Suppressor macrophage treated with lipopolysaccharide for 4 hours (primary cell): ENCODE measurements around the gene NUMB.
"Not testable (repeated sequence)": the region's sequence is repeated elsewhere in the genome, so short reads cannot be mapped to it uniquely, and the experiment has no call there.

Source experiments
- DNase-seq: peaks from one replicate; pipeline ENCODE4 v3.0.0-alpha.2; 2020

The NUMB gene

DNA sequence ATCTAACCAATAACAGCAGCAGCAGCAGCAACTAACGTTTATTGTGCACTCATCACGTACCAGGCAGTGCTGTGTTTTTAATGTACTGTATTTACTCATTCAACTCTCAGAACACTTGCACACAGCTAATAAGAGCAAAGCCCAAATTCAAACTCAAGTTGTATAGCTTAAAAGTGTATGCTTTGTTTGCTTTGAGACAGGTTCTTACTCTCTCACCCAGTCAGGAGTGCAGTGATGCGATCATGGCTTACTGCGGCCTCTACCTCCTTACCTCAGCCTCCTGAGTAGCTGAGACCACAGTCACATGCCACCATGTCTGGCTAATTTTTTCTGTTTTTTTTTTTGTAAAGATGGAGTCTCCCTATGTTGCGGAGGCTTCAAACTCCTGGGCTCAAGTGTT, 115.7 kb downstream of the NUMB start:
- no peak for DNase-seq

DNA sequence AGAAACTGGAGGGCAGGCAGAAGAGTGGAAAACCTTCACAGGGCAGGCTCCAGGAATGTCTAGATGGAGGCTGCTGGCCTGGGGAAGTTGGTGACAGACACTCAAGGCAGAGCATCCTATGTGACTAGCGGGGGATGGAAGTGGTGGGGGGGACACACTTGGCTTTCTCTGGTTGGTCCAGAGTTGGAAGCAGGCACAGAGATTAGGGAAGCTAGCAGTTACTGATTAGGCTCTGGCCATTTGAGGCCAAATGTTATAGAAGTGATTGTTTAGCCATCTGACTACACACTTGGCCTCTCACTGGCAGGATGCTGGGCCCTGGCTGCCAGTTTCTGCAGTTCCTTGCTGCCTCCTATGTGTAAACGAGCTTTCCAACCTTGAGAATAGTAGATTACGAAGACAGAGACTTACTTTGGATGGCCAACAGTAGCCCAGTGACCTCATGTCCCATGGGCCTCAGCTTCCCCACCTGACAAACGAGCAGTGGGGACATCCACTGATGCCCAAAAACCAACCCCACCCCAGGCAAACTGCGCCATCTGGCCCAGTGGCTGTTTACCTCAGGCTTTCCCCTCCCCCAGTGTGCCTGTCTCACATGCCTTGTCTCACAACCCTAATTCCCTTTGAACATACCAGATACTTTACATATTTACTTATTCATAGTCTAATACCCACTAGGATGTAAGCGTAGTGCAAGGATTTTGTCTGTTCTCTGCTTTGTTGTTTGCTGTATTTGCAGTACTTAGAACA, 118.3 kb downstream of the NUMB start:
- no peak for DNase-seq

DNA sequence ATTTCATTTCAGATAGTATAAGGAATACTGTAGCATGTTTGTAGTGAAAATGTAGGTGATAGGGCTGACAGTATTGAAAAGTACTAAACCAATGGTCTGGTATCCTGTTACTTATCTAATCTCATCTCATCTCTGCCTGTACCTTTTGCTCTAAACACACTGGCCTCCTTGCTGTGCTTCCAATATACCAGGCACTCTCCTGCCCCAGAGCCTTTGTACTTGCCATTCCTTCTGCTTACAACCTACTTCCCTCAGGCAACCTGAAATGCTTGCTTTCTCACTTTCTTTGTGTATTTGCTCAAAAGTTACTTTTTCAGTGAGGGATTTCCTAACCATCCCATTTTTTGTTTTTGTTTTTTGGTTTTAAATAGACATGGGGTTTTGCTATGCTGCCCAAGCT, 119.1 kb downstream of the NUMB start:
- no peak for DNase-seq

DNA sequence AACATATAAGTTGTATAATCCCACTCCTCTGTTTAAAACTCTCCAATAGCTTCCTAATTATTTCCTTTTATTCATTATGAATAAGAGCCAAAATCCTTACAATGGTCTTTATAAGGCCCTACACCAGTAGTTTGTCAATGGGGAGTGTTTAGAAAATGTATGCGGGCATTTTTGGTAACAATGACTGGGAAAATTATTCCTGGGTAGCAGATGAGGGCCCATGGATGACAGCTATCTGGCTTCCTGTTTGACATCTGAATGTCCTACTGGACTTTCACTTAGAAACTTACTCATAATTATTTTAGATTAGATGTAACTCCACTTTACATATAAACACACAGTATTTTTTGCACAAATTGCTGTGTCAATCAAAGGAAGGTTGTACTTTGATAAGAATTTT, 119.8 kb downstream of the NUMB start:
- no peak for DNase-seq

DNA sequence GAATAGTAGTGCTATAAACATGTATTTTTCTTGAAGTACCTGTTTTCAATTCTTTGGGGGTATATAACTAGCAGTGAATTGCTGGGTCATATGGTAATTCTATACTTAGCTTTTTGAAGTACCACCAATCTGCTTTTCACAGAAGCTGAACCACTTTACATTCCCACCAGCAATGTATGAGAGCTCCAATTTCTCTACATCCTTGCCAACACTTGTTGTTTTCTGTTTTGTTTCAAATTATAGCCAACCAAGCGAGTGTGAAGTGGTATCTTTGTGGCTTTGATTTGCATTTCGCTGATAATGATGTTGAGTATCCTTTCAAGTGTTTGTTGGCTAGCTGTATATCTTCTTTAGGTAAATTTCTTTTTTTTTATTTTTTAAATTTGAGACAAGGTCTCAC, 125.3 kb downstream of the NUMB start:
- DNase-seq = no peak

DNA sequence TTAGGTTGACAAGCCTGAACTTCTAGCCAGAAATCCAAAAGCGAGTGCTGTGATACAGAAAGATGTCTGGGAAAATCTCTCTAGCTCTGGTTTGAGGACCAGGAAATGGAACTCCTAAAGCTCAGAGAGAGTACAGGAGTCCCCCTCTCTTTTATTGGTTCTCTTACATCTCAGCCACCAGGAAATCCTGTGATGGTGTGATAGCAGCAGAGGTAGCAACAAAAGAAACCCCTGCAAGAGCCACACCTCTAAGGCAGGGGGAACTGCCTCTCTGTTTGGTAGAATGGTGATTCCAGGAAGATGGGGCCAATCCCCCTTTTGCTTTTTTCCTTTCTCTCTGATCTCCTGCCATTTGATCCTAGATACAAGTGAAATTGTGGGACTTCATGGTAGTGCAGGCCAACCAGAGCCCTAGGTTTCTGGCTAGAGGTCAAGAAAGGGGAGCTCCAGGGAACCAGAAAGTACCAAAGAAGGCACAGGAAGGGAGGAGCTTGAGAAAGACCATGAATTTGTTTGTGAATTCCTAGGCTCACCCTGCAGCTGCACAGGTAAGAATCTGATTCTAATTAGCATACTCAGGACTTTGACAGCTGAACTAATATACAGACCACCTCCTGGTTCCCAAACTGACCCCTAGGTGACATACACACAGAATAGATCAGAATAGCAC, 132.6 kb downstream of the NUMB start:
- no peak for DNase-seq

DNA sequence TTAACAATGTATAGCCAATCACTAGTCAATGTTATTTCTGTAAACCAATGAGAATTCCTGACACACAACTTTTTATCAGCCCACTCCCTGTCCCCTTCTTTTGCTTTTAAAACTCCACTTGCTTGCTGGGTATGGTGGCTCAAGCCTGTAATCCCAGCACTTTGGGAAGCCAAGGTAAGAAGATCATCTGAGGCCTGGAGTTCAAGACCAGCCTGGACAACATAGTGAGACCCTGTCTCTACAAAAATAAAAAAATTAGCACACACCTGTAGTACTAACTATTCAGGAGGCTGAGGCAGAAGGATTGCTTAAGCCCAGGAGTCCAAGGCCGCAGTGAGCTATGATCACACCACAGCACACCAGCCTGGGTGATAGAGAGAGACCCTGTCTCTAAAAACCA, 133.3 kb downstream of the NUMB start:
- DNase-seq = no peak

DNA sequence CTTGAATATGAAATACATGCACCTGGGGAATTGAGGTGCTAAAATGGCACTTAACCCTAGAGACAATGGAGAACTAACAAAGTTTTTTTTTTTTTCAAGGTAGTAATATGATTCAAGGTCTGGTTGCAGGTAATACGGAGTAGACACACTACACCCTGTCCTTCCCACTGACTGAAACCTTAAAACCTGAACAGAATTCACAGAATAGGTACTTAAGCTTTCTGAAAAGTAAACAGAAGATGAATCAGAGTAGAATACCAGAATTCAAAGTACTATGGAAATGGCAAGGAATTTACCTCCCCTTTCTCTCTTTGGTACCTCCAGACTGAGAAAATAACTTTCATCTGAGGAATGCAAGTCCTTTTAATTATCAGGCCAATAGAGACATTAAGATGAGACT, 133.8 kb downstream of the NUMB start:
- DNase-seq = no peak

DNA sequence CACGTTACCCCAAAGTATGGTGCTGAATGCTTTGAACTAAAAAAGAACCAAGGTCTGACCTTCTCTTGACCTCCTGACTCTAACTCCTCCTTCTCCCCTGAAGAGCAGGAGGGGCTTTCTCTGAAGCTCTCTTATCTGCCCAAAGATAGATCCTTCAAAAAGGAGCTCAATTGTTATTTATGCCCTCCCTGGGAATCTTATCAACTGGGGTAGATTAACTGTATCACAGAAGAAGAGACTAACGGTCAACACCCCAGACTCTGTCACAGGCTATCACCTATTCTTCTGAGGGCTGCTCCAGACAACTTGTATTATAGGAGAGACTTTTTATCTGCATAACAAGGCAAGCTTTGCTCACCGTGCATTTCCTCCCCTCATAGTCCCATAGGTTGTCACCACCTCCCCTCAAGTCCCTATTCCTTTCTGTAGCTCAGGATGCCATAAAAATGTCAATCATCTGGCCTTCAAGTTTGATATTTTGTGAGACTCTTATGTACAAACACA, 134.4 kb downstream of the NUMB start:
- DNase-seq = no peak

DNA sequence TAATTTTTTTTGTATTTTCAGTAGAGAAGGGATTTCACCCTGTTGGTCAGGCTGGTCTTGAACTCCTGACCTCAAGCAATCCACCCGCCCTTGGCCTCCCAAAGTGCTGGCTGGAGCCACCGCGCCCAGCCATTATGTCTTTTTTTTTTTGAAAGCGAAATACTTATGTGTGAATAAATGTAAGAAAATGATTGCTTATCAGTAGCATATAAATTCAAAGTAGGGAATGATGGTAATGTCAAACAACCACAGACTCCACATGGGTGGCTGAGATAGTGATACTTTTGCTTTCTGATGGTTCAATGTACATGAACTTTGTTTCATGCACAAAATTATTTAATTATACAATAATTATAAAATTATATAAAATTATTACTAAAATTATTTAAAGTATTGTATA, 145.2 kb downstream of the NUMB start:
- DNase-seq = no peak

DNA sequence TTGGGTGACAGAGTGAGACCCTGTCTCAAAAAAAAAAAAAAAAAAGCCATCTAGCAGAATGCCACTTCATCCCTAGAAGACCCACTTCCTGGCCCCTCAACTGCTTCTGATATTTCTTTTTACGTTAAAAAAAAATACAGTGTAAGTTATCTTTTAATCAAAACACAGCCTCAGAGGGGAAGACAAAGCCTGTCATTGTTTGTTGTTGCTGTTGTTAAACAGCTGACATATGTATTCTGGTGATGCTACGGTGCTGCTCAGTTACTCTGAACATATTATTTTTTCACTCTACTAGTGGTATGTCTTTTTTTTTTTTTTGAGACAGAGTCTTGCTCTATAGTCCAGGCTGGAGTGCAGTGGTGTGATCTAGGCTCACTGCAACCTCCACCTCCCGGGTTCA, 145.7 kb downstream of the NUMB start:
- no peak for DNase-seq

DNA sequence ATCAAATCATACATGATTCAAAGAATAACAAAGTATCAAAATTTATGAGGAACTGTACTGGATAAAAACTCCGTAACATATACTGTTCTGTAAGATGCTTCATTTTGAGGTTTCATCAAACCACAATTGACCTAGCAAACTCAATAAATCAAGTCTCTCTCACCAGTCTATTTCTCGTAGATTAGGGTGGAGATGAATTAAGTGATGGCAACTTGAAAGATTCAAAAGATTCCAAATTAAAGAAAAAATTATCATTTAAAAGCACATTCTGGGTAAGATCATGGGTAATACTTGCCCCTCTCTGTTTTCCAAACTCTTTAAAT, 146.7 kb downstream of the NUMB start:
- no peak for DNase-seq

DNA sequence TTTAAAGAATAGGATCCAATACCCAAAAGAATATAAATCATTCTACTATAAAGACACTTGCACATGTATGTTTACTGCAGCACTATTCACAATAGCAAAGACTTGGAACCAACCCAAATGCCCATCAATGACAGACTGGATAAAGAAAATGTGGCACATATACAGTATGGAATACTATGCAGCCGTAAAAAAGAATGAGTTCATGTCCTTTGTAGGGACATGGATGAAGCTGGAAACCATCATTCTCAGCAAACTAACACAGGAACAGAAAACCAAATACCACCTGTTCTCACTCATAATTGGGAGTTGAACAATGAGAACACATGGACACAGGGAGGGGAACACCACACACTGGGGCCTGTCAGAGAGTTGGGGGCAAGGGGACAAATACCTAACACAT, 149.1 kb downstream of the NUMB start:
- not testable (repeated sequence) for DNase-seq

DNA sequence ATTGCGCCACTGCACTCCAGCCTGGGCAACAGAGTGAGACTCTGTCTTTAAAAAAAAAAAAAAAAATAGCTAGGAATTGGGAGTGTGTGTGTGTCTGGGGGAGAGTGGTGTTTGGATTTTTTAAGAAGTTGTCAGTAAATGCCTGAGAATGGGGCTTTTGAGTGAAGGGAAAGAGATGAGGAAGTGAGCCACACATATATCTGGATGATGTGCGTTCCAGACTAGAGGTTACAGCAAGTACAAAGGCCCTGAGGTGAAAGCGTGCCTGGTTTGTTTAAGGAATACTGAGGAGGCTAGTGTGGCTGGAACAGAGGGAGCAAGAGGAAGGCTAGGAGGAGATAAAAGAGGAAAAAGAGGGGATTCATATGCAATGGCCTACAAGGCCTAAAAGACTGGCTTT, 151.1 kb downstream of the NUMB start:
- DNase-seq = no peak

DNA sequence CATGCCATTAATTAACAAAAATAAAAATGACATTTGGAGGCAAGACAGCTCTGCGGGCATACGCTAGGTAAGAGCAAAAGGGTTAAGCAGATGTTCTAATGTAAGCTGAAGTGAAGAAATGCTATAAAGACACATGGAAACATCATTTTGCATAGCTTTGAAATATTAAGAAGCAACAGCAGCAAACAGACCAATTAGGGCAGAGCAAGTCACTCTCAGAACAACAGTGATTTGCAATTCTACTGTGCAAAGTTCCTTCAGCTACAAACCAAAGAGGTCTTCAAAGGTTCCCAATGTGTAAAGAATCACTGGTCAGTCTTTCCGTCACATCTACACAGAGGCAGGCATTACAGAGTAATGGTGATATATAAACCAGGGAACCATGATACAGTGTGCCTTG, 152.8 kb downstream of the NUMB start:
- DNase-seq = no peak

DNA sequence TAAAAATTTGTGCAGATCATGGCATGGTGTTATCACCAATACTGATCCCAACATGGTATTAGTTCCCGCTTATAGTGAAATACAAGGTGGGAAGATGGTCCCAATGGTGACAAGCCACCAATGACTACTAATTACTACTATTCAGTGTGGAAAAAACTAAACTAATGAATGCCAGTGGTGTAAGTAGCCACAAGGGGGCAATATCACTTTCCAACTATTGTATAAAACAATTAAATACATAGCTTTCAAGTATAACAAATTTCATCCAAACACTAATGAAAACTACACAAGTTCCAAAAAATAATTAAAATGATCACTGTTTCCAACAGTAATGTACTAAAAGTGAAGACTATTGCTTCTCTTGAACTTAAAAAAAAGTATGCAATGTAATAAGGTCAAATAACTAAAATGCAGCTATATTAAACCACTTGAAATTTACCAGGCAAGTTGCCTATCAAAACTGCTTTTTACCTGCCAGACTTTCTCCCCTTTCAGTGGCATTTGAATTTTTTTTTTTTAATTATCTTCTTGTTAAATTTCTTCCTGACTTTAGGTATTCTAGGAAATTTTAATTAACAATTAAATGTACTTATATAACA, 163.0 kb downstream of the NUMB start:
- peak; percentile 58 for DNase-seq

DNA sequence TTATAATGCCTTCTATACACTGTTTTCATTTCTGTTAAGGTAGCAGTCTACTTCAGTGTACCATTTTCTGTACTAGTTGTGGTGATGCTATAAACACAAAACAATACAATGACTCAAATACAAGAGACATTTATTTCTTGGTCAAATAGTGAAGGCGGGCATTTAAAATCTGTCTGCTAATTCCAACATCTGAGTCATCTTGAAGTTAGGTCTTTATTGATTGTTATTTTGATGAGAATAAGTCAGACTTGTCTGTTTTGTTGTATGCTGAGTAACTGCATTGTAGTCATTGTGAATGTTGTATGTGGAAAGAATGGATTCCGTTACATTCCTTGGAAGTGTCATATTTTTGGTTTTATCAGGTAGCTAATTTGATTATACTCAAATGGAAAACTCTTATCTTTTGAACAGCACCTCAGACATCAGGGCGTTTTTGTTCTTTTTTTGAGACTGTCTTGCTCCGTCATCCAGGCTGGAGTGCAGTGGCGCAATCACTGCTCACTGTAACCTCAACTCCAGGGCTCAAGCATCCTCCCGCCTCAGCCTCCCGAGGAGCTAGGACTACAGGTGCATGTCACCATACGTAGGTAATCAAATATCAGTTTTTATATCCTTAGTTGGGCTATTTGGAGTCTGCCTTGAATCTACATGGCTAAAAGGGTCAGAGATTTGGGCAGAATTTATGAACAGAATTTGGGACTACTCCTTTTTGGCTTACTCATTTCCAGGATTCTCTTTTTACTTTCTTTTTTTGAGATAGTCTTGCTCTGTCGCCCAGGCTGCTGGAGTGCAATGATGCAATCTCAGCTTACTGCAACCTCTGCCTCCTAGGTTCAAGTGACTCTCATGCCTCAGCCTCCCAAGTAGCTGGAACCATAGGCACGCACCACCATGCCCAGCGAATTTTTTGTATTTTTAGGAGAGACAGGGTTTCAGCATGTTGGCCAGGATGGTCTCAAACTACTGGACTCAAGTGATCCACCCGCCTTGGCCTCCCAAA, 164.3 kb downstream of the NUMB start:
- DNase-seq = peak; percentile 25

DNA sequence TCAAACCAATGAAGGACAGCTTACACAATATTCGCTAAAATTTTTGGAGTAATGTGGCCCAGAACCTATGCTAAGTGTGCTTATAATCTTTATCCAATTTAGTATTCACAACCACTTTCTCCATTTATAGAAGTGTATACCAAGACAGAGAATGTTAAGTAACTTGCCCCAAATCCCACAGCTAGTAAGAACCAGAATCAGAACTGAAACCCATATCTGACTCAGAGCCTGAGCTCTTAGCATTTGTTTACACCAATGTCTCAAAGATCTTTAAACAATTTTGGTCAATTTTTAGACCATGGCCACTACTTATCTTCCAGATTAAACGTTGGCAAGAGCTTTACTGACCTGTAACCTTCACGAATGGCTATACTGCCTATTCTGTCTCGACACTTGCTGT, 168.1 kb downstream of the NUMB start:
- DNase-seq = no peak

DNA sequence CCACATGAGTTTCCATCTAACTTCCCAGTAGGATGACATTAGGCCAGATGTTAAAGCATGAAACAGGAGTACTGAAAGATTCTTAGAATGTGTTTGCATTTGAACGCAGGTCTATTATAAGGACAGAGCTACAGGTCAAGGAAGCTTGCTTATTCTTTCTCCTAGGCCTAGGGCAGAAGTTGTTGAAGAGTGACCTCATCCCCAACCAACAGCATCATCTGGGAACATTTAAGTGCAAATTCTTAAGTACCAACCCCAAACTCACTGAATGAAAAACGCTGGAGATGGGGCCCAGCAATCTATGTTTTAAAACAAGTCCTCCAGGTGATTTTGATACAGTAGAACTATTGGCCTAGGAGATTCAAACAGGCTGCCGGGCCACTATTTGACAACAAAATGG, 168.6 kb downstream of the NUMB start:
- DNase-seq = no peak

DNA sequence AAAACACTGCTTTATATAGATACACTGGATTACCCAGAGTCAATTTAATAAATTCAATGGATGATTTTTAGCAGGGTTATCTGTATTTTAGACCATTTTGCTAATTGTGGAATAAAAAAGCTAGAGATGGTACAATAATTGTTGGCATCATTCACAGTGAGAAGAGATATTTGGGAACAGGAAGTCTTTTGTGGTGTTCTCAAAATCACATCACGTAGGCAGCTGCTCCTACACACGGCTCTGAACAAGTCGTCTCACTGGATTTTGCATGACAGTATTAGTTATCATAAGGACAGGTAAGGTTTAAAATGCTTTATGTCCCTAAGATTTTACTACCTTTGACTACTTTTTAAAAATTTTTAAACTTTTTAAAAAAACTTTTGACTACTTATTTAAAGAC, 169.0 kb downstream of the NUMB start:
- no peak for DNase-seq

DNA sequence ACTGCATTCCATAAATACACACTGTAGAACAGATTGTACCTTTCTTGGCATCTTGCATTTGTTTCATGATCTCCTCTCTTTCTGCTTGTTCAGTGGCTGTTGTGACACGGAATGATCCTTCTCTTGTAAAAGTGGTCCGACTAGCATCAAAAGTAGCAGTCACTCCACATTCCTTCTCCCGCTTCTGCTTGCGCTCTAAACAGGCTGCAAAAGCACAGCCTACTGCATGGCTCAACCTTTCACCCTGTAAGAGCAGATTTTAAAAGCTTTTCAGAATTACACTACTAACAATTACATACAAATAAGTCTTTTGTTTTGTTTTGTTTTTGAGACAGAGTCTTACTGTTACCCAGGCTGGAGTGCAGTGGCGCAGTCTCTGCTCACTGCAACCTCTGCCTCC, 171.3 kb downstream of the NUMB start:
- no peak for DNase-seq

DNA sequence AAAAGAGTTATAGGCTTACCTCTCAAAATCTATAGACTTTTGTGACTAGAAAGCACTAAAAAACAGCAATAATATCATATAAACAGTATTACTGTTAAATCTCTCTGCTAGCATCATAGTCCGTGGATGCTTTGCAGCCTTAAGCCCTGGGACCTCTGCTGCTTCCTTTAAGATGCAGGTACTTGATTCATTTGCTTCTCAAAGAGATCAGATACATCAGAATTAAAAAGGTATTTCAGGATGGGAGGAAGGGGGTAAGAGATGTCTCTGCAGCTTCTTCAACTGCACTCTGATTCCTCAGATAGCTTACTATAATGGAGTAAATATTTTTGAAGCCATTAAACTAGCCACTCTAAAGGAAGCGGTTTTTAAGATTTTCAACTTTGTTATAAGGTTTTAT, 171.7 kb downstream of the NUMB start:
- DNase-seq = no peak

DNA sequence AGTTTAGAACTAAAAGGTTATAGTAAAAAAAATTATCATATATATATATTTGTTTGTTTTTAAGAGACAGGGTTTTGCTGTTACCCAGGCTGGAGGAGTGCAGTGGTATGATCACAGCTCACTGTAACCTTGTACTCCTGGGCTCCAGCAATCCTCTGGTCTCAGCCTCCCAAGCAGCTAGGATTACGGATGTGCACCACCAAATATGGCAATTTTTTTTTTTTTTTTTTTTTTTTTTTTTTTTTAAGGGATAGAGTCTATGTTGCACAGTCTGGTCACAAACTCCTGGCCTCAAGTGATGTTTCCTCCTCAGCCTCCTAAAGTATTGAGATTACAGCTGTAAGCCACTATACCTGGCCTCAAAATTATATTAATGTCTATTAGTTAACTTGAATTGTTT, 172.4 kb downstream of the NUMB start:
- no peak for DNase-seq
